GM18511 (cell line): ENCODE data around the gene MAP3K8.

ENCODE experiments used
- ATAC-seq: cut with Tn5 transposase; IDR thresholded peaks from one replicate; pipeline ENCODE4 v1.9.1; 2021; ENCODE audit warnings: mild to moderate bottlenecking, moderate library complexity; ENCODE audit not compliant: unreplicated experiment

Gene MAP3K8

DNA sequence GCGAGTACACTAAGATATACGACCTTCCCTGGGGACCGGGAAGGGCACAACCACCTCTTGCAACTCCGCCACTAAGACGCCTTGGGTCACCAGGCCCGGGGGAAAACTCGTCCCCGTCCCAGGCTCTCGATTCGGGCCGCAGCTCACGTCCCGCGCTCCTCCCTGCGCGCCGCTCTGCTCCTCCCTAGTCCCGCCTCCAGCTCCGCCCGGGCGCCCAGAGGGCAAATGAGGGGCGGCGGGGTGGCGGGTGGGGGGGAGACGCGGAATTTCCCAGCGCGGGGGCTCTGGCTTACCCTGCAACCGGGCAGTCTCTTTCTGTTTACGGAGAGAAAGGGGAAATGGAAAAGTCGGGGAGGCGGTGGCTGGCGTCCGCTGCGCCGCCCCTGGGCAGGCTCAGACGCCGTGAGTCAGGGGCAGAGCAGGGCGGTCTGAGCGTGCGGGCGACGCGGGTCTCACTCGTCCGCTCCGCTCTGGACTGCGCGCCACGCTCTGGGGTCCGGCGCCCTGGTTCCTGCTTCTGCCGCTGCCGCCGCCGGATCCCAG is at the start of gene MAP3K8:
Gene MAP3K8 (plus strand): TSS at position 455 of the 543 bp plus-strand sequence. CDS start 4,755 bp downstream, outside the sequence.
- ATAC-seq: peak; percentile 70

- no peak for ATAC-seq
Measured at GRCh38 chr10:30384701-30385201, 49.2 kb upstream of the MAP3K8 start.

GRCh38 chr10:30386801-30387588 is 47.0 kb upstream of the MAP3K8 start:
- ATAC-seq: no peak

GRCh38 chr10:30387646-30388243 is 46.2 kb upstream of the MAP3K8 start:
- no peak for ATAC-seq

DNA sequence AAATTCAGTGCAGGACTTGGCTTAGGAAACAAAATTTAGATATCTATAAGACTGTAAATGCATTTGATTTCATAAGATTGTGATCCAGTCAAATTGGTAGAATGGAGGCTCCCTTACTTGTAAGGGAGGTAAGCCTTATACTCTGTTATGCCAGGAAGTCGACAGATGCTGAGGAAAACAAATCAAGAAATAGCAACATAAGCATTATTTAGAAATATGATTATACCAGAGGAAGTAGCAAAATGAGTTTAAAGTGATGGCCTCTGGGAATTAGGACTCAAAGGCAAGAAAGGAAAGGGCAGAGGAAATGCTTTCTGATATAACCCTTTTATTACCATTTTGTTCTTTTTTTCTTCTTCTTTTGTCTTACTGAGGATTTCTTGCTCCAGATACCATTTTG is 44.4 kb upstream of the MAP3K8 start:
- ATAC-seq: no peak

- no peak for ATAC-seq
Measured at GRCh38 chr10:30390207-30390606, 43.8 kb upstream of the MAP3K8 start.

DNA sequence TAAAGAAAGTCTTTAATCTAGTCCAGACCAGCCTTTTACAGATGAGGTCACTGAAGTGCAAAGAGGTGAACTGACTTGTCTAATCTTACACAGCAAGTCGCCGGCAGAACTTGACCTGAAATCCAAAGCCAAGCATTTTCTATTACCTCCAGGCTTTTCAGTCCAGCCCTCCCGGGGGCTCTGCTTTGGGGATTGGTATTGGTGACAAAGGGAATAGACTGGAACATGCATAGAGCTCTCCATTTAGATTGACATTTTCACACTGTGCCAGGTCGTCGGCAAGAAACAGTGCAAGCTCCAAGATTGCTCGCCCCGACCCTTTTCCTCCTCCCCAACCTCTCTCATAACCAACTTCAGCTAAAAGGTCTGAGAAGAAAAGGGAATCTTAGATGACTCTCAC is 42.7 kb upstream of the MAP3K8 start:
- no peak for ATAC-seq

- ATAC-seq: peak; percentile 97
Measured at GRCh38 chr10:30392564-30392990, 41.4 kb upstream of the MAP3K8 start.

- no peak for ATAC-seq
Measured at GRCh38 chr10:30396293-30396692, 37.7 kb upstream of the MAP3K8 start.

DNA sequence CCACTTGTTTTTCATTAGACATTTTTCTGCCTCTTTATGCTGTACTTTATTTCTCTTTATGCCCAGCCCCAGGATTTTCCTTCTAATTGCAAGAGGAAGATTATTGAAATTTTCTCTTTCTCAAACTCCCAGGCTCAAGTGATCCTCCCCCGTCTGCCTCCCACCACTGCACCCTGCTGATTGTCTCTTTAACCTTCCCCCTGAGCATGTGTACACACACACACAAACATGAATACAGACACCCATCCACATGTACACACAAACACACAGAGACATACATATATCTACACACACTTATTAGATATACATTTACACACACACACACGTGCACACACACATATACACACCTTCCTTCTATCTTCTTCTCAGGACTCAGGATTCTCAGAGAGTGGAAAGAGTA is 37.3 kb upstream of the MAP3K8 start:
- ATAC-seq: no peak

DNA sequence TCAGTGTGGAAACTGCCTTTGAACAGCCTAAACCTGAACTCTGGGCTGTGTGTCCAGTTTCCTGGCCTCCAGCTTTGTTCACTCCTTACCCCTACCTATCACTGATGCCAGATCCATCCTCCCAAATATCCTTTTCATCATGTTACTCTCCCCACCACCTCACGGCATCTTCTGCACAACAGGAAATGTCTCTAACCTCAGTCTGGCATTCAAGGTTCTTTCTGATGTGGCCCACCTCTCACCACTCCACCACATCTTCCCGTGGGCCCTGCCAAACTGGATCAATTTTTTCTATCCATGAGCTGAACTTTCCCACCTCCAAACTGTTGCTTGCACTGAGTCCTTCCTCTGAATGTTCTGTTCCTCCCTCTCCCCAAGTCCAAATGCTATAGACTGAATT is 35.8 kb upstream of the MAP3K8 start:
- no peak for ATAC-seq

DNA sequence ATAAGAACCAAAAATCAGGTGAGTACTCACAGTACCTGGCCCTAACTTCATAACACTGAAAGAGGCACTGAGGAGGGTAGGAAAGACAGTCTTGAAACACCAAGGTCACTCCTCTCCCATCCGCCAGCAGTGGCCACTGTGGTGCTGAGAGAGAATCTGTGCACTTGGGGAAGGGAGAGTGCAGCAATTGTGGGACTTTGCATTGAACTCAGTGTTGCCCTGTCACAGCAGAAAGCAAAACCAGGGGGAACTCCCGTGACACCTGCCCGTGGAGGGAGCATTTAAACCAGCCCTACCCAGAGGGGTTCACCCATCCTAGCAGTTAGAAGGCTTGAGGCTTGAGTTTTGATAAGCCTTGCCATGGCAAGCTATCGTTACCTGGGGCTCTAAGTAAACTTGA is 35.2 kb upstream of the MAP3K8 start:
- ATAC-seq: no peak

DNA sequence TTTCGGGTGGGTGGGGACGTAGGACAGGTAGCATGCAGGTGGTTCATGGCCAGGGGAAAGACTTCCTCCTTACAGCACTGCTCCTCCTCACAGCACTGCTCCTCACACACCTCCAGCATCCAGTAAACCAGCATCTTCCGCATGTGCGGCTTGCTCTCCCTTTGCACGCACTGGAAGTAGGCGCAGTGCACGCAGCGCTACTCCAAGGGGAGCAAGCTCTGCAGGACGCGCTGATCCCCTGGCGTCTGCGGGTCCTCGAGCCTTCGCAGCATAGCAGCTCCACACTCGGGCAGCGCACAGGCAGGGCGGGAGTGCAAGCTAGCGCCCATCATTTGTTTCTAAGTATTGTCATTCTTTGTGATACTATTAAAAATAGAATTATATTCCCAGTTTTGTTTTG is 30.5 kb upstream of the MAP3K8 start:
- no peak for ATAC-seq

DNA sequence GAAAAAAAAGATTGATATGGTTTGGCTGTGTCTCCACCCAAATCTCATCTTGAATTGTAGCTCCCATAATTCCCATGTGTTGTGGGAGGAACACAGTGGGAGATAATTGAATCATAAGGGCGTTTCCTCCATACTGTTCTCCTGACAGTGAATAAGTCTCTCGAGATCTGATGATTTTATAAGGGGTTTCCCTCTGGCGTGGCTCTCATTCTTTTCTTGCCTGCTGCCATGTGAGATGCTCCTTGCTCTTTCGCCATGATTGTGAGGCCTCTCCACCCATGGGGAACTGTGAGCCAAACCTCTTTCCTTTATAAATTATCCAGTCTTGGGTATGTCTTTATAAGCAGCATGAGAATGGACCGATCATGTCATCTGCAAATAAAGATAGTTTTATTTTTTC is 29.4 kb upstream of the MAP3K8 start:
- no peak for ATAC-seq

DNA sequence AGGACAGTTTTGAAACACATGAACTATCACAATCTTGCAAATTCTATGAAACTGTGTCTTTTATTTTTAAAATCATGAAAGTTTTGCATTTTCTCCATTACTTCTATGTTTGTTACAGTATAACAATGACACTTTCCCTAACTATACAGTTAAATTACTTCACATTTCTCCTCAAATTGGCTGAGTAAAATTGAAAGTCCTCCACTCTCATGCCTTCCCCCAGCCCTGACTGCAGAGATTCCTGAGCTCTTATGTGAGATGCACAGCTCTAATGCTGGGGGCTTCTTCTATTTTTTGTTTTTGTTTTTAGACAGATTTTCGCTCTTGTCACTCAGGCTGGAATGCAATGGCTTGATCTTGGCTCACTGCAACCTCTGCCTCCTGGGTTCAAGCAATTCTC is 22.7 kb upstream of the MAP3K8 start:
- ATAC-seq: no peak

- ATAC-seq: no peak
Measured at GRCh38 chr10:30412901-30413300, 21.1 kb upstream of the MAP3K8 start.

GRCh38 chr10:30413996-30414576 is 19.9 kb upstream of the MAP3K8 start:
- ATAC-seq: no peak

DNA sequence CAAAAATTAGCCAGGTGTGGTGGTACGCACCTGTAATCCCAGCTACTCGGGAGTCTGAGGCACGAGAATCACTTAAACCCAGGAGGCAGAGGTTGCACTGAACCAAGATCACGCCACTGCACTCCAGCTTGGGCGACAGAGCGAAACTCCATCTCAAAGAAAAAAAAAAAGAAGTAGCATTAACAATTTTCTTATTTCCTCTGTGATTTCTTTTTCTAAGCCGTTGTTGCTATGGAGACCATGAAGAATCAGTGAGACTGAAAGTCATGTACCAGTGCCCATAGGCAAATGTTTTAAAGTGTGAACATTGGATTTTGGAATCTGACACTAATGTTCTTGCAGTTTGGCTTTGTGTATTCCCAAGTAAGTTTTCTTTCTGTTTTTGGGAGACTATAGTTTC is 18.4 kb upstream of the MAP3K8 start:
- no peak for ATAC-seq

- ATAC-seq: no peak
Measured at GRCh38 chr10:30417301-30417700, 16.7 kb upstream of the MAP3K8 start.

DNA sequence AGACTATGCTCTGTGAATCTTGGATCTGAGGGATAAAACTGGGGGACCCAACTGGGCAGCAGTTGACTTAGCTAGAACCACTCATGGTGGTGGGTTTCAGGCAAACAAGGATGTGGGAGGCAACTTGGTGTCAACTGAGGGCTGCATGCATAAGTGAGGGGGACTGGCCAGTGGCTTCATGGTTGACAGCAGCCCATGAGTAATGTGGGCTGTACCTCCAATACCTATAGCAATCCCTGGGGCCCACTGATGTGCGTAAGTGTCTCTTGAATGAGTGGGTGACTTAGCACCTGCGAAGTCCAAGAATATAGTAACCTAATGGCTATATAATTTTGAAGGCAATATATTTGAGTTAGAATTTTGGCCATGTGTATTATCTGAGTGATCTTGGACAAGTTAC is 13.7 kb upstream of the MAP3K8 start:
- ATAC-seq: peak; percentile 72

- no peak for ATAC-seq
Measured at GRCh38 chr10:30420766-30421165, 13.2 kb upstream of the MAP3K8 start.
